NCI-H1417 treated with DMSO at 0.1 percent for 48 hours (cell line): ENCODE measurements around the gene MALT1.
"Not testable (repeated sequence)": the region's sequence is repeated elsewhere in the genome, so short reads cannot be mapped to it uniquely, and the experiment has no call there.

ENCODE experiments used
- DNase-seq: peaks from one replicate; lab custom pipeline; 2025; lab: John Stamatoyannopoulos, UW

Gene MALT1

DNA sequence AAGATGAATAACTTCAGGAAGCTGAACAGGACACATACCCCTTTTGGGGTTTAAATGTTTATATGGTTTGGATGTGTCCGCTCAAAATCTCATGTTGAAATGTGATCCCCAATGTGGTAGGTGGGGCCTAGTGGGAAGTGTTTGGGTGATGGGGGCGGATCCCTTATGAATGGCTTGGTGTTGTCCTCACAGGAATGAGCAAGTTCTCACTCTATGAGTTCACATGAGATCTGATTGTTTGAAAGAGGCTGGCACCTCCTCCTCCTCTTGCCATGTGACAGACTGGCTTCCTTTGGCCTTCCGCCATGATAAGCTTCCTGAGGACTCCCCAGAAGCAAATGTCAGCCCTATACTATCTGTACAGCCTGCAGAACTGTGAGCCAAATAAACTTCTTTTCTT lies 104.8 kb downstream of the MALT1 start:
- no peak for DNase-seq

DNA sequence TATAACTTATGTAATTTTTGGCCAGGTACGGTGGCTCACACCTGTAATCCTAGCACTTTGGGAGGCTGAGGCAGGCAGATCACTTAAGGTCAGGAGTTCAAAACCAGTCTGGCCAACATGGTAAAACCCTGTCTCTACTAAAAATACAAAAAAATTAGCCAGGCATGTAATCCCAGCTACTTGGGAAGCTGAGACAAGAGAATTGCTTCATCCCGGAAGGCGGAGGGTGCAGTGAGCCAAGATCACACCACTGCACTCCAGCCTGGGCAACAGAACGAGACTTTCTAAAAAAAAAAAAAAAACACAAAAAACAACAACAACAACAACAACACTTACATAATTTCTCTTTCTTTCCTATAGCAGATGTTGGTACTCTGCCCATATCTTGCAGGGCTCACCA lies 105.3 kb downstream of the MALT1 start:
- DNase-seq = not testable (repeated sequence)

DNA sequence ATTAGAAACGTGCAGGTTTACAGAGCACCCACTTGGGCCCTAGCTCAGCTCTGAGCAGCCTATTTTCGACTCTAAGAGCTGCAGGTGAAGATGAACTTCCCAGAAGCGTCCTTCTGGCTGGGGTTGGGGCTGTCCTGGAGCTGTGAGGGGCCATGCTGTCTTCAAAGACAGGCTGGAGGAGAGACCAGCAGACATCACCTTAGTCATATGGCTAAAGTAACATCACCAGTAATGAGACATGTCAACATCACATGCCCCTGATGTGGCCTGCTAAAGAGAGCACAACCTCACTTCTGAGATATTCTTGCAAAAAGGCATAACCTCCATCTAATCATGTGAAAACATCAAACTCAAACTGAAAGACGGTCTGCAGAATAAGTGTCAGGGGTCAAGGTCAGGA lies 106.2 kb downstream of the MALT1 start:
- no peak for DNase-seq

DNA sequence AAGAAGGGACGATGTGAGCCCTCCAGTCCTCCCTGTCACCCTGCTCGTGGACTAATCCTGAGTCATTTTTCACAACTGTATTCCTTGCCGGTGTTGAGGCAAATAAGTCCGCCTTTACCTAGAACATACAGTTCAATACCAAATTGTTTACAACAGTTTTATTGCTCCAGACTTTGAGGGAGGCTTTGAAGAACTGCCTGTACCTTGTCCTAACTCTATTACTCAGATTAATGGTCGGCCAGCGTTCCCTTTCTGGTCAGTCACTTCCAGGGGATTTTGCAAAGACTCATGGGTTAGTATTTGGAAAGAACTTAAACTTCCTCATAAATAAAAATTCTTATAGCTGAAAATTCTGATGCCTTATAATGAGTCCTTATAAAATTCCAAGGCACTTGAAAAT lies 108.3 kb downstream of the MALT1 start:
- no peak for DNase-seq

DNA sequence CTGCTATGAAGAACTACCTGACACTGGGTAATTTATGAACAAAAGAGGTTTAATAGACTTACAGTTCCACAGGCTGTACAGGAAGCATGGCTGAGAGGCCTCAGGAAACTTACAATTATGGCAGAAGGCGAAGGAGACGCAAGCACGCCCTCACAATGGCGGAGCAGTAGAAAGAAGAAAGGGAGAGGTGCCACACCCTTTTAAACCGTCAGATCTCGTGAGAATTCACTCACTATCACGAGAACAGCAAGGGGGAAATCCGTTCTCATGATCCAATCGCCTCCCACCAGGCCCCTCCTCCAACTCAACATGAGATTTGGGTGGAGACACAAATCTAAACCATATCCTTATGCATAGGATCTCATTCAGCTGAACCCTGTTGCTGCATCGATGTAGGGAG lies 108.8 kb downstream of the MALT1 start:
- no peak for DNase-seq

DNA sequence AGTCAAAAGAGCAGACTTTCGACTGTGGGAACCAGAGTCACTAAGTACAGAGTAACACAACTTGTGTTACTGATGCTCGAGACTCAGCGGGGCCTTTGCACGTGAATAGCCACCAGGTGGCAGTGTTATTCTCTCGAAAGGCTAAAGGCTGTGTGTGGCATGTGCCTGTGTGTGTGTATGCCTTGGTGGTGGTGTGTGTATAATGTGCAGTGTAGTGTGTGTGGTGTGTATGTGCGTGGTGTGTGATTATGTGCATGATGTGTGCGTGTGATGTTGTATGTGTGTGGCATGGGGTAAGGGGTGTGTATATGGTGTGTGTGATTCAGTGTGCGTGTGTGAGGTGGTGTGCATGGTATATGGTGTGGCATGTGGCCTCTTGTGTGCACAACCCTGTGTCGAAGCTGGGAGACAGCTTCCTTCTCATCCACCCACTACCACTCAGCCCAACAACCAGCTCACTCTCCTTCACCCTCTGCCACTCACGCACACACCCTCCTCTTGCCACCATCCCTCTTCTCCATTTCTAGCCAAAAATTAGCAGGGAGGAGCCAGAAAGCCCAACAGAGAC lies 110.4 kb downstream of the MALT1 start:
- DNase-seq = peak; percentile 74

DNA sequence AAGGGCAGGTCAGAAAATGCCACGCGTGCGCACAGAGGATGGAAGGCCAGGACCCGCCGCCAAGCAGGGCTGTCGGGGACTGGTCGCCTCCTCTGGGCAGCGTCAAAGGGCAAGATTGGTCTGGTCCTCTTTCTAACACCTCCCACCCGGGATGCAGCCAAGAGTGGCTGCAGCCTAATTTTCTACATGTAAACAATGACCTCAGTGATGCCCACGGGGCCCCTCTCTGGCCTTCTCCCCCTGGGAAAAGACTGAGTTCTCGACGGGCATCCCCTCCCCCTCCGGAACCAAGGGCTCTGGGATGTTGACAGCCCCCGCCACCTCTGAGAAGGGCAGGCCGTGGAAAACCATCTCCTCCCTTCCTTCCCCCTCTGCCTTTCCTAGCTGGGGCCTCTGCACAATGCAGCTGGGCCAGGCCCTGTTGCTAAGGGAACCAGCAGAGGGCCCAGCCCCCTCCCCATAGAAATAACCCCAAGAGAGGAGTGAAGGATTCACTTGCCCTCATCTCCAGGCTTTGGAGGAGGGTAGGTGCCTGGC lies 113.4 kb downstream of the MALT1 start:
- no peak for DNase-seq

DNA sequence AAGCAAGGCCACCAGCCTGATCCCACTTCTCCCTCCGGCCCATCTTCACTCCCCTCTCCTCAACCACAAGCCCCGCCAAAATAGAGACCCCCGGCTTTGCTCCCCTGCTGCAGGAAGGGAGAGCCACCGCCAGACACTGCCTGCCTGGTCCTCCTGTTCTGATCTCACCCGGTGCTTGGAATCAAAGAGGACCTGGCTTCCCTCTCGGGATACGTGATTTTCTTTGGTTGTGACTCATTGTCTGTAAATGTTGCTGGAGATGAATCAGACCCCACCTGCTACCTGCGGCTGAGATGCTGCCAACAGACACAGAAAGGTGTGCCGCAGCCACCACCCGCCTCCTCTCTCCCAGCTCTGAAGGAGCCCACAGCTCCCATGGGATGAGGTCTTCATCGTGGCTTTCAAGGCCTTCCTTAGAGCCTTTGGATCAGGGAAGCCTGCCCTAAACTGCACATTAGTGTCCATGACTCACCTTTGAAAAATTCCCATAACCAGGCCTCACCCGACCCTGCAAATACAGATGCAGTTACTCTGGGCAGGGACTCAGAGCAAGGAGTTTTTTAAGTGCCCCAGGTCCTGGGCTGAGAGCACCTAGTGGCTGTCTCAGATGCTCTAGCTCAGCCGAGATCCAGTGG lies 114.0 kb downstream of the MALT1 start:
- DNase-seq = no peak

DNA sequence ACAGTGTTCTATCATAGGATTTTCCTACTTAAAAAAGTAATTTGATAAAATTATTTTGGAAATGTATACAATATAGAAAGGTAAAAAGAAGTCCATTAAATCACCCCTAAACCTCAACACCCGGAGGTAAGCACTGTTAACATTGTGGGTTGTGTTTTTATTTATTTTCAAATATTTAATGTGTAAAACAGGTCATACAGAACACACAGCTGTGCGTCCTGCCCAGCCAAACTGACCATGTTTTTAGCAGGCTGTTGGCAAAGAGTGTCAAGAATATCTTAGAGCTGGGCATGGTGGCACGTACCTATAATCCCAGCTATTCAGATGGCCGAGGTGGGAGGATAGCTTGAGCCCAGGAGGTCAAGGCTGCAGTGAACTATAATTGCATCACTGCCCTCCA lies 114.6 kb downstream of the MALT1 start:
- no peak for DNase-seq

DNA sequence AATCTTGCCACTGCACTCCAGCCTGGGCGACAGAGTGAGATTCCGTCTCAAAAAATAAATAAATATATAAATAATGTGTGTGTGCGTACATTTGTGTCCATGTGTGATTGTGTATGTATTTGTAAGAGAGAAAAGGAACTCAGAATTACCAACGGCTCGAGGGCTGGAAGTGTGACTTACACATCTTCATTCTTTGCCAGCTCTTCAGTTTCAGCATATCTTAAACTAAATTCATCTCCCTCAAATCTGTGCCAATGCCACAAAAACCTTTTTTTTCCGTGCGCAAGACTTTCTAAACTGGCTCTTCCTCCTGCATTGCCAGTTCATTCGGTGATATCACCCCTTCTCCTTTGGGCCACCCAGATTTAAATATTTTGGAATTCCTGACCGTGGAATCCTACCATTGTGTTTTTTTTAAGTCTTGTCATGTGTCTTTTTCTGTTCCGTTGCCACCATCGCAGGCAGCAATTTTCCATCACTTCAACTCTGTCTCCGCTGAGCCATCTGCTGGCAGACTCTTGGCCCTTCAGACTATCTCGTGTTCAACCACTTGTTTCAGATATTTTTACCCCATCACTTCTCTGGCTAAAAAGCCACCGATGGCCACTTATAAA lies 116.4 kb downstream of the MALT1 start:
- no peak for DNase-seq

DNA sequence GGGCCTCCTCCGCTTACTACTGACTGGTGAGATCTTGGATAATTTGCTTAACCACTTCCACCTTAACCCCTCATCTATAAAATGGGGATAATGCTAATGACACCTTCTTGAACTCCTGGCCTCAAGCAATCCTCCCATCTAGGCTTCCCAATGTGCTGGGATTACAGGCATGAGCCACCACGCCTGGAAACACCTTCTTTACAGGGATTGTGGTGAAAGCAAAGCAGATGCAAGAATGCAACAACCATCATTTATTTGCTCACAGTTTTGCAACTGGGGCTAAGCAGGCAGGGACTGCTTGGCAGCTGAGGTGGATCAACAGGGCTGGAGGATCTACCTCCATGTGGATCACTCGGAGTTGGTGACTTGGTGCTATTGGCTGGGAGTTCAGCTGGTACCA lies 117.2 kb downstream of the MALT1 start:
- DNase-seq = no peak

DNA sequence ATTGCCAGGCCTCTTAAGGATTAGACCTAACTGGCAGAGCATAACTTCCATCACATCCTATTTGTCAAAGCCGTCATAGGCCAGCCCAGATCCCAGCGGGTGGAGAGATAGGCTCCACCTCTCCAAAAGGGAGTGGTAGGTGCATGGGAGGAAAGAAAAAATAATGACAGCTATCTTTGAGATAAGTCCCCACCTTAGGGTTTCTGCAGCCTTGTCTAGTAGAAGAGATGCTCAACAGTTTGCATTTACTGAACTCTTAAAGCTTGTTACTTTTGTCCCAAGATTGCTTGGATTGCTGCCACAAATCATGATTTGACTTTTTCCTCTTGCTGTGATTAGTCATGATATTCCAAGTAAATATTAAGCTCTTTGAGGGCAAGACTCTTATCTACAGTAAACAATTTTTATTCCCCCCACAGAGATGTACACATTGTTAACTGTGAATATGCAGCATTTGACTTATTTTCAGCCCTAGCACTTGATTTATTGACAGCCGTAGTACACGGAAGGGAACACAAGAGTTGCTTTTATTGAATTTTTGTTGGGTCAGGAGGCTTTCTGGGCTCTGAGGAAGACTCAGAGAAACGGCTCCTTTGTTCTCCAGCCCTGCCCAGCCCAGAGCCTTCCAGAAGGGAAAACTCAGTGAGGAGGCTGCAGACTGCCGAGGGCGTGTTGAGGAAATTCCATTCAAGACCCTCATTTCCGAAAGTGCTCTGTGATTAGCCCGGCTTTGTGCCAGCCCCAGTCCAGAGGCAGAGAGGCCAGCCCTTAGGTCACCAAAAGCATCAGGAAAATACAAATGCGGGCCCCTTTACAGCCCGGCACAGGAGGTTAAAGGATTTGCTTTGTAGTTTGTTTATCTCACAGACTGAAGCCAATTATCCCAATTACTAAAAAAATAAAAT lies 118.0 kb downstream of the MALT1 start:
- no peak for DNase-seq

DNA sequence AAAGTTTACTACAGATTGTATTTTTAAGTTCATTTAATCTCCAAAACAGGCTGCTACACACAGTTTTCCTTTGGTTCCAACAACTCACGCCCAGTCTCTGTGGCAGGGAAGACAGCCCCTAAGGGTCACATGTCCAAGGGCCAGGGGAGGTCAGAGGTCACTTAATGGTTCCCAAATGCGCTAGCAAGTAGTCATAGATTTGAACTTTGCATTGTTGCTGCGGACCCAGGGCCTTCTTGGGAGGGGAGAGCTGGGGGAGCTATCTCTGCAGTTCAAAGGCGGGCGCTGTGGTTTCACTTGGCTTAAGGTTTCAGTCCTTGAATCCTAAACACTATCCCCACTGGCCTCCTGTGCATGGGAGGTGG lies 118.6 kb downstream of the MALT1 start:
- DNase-seq = no peak

DNA sequence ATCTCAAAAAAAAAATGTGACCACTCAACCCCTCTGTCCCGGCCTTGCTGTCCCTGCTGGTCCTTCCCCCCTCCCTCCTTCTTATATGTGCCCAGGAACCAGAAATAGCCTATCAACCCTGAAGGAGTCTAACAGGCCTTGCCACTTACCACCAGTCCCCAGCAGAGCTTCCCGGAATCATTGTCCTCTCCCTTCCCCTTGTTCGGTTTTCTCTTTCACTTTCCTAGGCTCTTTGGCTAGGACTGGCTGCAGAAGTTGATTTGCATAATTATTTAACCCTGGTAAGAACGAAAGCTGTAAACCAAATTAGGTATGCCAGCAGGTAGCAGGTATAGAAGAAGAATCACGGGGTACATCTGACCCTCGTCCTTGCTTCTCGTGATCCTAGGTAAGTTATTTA lies 120.8 kb downstream of the MALT1 start:
- DNase-seq = no peak

DNA sequence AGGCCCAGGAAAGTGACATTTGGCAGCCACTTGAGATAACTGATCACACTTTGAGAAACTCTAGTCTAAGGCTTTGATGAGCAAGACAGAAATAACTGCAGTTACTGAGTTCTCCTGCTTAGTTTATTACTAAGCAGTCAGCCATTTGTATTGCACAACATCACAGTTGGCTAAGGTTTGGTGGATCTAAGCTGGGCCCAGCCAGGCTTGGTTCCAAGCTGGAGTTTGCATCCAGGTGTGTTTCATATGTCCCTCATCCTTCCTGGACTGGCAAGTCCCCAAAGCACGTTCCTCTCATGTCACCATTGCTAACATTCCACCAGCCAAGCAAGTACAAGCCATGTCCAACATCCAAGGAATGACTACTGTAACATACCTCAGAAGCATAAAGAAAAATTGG lies 122.1 kb downstream of the MALT1 start:
- no peak for DNase-seq

DNA sequence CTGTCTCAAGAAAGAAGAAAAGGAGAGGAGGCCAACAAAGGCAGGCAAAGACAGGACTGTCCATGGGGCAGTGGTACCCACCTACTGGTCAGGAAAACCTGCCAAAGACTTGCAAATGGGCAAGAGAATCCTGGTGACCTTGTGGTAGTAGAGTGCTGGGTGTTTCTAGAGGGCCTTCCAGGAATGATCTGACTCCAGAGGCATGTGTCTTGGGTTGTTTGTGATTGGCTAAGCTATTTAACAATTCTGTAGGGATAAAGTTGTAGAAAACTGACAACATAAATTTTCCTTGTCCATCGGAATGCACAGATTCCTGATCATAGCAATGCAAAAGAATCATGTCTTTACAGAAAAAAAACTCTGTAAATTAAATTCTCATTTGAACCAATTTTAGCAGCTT lies 125.0 kb downstream of the MALT1 start:
- no peak for DNase-seq

DNA sequence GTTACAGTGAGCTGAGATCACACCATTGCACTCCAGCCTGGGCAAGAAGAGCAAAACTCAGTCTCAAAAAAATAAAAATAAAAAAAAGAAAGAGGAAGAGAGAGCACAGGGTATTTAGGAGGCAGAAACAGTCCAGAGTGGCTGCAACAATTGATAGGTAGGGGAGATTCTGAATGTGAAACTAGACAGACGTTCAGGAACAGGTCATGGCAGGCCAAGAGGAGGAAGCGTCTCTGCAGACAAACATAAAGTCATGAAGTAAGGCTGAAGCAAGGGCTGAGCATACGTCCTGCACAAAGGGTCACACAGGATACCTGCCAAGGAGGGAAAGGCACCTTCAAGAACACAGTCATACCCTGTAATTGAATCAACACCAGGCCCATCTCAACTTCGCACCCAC lies 129.3 kb downstream of the MALT1 start:
- DNase-seq = no peak

DNA sequence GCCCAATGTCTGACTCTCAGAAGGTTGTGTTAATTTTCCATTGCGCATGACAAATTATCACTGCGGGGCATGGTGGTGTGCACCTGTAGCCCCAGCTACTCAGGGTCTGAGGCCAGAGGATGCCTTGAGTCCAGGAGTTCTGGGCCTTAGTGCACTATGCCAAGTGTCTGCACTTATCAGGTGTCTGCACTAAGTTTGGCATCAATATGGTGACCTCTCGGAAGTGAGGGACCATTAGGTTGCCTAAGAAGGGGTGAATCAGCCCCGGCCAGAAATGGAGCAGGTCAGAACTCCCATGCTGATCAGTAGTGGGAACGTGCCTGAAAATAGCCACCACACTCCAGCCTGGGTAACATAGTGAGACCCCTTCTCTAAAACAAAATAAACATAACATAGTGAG lies 131.7 kb downstream of the MALT1 start:
- DNase-seq = no peak

DNA sequence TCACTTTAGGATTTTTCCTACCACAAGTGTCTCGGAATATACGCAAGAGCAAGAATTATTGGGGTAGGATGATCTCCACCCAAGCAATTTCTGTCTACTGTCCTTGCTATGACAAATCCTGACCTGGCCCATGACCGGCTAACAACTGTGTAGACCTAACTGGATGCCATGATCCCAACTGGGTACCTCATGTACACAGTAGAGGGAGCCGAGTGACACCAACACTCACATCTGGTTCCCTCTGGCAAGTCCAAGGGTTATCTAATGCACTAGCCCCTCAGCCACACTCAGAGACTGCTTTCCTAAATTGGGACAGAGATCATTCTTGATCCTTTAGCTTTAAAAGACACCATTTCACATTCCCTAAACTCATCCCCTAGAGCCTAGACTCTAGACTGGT lies 132.7 kb downstream of the MALT1 start:
- DNase-seq = no peak
